Fibroblast of skin of back (primary cell): ENCODE measurements around the gene KRTAP10-4.
"Not testable (repeated sequence)": the region's sequence is repeated elsewhere in the genome, so short reads cannot be mapped to it uniquely, and the experiment has no call there.

ENCODE experiments used
- DNase-seq: peaks from one replicate; pipeline ENCODE4 v3.0.0-alpha.2; 2013

The KRTAP10-4 gene

GRCh38 chr21:44600118-44600978 lies 26.8 kb downstream of the KRTAP10-4 start, which contains the start of gene KRTAP10-7:
Gene KRTAP10-7 (plus strand): TSS chr21:44600597. CDS start chr21:44600622, 25 bp downstream.
- DNase-seq, result not testable (repeated sequence)

DNA sequence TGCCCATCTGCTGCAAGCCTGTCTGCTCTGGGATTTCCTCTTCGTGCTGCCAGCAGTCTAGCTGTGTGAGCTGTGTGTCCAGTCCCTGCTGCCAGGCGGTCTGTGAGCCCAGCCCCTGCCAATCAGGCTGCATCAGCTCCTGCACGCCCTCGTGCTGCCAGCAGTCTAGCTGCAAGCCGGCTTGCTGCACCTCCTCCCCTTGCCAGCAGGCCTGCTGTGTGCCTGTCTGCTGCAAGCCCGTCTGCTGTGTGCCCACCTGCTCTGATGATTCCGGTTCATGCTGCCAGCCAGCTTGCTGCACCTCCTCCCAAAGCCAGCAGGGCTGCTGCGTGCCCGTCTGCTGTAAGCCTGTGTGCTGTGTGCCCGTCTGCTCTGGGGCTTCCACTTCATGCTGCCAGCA lies 27.6 kb downstream of the KRTAP10-4 start:
- not testable (repeated sequence) for DNase-seq

GRCh38 chr21:44601596-44602462 lies 28.3 kb downstream of the KRTAP10-4 start:
- DNase-seq, result no peak

GRCh38 chr21:44602463-44602850 lies 28.9 kb downstream of the KRTAP10-4 start:
- no peak for DNase-seq

- DNase-seq, result no peak
Measured at GRCh38 chr21:44603109-44603875, 29.8 kb downstream of the KRTAP10-4 start.

GRCh38 chr21:44603911-44604310 lies 30.4 kb downstream of the KRTAP10-4 start:
- no peak for DNase-seq

- no peak for DNase-seq
Measured at GRCh38 chr21:44606495-44606894, 33.0 kb downstream of the KRTAP10-4 start.

DNA sequence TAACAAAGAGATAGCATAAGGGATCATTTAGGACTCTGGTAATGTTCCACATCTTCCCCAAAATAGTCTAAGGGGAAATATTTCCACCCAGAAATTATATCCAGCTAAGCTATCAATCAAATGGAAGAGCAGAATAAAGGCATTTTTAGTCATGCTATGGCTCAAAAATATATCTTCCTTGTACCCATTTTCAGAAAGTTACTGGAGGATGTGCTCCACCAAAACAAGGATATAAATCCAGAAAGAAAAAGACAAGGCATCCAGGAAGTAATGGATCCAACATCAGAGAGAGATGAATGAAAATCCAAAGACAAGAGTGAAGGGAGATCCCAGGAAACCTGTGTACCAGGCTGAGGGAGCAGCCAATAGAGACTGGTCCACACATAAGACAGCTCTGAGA lies 35.7 kb downstream of the KRTAP10-4 start:
- DNase-seq, result no peak

DNA sequence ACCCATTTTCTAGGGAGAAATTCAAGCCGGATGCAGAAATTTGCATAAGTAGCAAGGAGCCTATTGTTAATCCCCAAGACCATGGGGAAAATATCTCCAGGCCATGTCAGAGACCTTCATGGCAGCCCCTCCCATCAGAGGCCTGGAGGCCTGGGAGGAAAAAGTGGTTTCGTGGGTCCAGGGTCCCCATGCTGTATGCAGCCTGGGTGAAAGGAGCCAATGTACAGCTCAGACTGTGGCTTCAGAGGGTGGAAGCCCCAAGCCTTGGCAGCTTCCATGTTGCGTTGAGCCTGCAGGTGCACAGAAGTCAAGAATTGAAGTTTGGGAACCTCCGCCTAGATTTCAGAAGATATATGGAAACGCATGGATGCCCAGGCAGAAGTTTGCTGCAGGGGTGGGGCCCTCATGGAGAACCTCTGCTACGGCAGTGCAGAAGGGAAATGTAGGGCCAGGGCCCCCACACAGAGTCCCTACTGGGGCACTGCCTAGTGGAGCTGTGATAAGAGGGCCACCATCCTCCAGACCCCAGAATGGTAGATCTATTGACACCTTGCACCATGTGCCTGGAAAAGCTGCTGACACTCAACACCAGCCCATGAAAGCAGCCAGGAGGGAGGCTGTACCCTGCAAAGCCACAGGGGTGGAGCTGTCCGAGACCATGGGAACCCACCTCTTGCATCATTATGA lies 36.8 kb downstream of the KRTAP10-4 start:
- DNase-seq, result not testable (repeated sequence)

- DNase-seq, result no peak
Measured at GRCh38 chr21:44611551-44611950, 38.0 kb downstream of the KRTAP10-4 start.

DNA sequence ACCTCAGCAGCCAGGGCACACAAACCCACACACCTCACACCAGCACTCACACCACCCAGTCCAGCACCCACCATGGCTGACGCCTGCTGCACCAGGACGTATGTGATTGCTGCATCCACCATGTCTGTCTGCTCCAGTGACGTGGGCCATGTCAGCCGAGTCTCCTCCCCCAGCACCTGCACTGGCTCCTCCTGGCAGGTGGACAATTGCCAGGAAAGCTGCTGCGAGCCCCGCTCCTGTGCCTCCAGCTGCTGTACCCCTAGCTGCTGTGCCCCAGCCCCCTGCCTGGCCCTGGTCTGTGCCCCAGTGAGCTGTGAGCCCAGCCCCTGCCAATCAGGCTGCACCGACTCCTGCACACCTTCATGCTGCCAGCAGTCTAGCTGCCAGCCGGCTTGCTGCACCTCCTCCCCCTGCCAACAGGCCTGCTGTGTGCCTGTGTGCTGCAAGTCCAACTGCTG lies 38.5 kb downstream of the KRTAP10-4 start, which contains the start of gene KRTAP10-8:
KRTAP10-8 (plus strand) TSS at position 51 of the 458 bp plus-strand sequence; CDS start at position 73, 22 bp downstream.
- DNase-seq, result no peak

GRCh38 chr21:44612669-44613229 lies 39.2 kb downstream of the KRTAP10-4 start:
- no peak for DNase-seq

GRCh38 chr21:44613386-44614155 lies 40.0 kb downstream of the KRTAP10-4 start:
- DNase-seq, result no peak

GRCh38 chr21:44614161-44614631 lies 40.7 kb downstream of the KRTAP10-4 start:
- DNase-seq, result no peak

- no peak for DNase-seq
Measured at GRCh38 chr21:44614961-44615391, 41.4 kb downstream of the KRTAP10-4 start.

DNA sequence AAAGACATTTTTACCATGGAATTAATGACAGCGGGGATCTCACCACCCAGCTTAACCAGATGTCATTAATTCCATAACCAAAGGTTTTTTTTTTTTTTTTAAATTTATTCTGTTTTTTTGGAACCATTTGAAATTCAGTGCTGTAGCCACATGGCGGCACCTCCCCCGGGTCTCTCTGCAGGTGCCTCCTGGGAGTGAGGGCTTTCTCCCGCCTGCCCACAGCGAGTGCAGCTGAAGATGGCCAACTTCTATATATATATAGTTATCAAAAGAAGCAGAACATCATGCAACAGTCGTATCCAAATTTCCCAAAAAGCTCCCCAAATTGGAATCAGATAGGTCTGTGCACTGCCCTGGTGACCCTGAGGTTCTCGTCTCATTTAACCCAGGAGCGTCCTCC lies 41.9 kb downstream of the KRTAP10-4 start:
- DNase-seq, result no peak

DNA sequence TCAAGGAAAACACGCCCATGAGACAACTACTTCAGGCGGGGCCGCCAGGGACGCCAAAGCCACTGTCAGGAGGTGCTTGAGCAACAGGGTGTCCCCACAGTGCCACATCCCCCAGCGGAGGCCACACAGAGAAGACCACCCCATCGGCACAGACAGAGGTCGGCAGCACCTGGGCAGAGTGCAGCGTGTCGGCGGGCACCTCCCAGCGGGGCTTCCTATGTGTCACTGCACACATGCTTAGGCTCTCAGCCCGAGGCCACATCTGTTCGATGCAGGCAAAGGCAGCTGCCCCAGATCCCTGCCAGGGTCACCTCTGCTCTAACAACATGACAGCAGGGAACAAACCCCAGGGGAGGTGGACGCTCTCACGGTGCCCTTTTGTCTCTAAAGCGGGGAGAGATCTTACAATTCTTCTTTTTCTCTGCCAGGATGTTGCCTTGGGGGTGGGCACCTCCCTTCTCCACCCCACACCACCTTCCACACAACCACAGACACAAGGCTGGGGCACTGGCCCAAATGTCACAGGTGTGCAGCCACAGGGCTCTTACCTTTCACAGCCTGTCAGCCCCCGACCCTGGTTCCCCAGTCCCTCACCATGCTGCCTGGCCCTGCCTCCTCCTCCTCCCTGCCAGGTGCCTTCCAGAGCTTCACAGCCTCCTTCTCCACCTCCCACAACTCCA lies 42.5 kb downstream of the KRTAP10-4 start:
- no peak for DNase-seq

- DNase-seq, result no peak
Measured at GRCh38 chr21:44616591-44616926, 43.0 kb downstream of the KRTAP10-4 start.

GRCh38 chr21:44617071-44617501 lies 43.6 kb downstream of the KRTAP10-4 start:
- no peak for DNase-seq

GRCh38 chr21:44618504-44618903 lies 45.0 kb downstream of the KRTAP10-4 start:
- DNase-seq, result no peak
